Hematopoietic multipotent progenitor cell (in vitro differentiated cells): ENCODE results near the gene EEFSEC. TPM values are rescaled to one million over a fixed set of nuclear protein-coding genes. Genes with fewer than 3 reads are reported as not detected.

Source experiments
- DNase-seq, 3 donors: peaks; one replicate each; pipeline ENCODE4 v3.0.0-alpha.2; 2011 to 2015; ENCODE audit warnings: low read depth in 2 of 3, low spot score in 2 of 3
- total RNA-seq: library from RNA; depleted of rRNA; stranded (reverse); fragments of >200 nt; gene quantifications from one replicate; pipeline ENCODE4 v1.2.3, GENCODE V29; 2012

The EEFSEC gene
- total RNA-seq, 1 donor: 27.5 TPM

DNA sequence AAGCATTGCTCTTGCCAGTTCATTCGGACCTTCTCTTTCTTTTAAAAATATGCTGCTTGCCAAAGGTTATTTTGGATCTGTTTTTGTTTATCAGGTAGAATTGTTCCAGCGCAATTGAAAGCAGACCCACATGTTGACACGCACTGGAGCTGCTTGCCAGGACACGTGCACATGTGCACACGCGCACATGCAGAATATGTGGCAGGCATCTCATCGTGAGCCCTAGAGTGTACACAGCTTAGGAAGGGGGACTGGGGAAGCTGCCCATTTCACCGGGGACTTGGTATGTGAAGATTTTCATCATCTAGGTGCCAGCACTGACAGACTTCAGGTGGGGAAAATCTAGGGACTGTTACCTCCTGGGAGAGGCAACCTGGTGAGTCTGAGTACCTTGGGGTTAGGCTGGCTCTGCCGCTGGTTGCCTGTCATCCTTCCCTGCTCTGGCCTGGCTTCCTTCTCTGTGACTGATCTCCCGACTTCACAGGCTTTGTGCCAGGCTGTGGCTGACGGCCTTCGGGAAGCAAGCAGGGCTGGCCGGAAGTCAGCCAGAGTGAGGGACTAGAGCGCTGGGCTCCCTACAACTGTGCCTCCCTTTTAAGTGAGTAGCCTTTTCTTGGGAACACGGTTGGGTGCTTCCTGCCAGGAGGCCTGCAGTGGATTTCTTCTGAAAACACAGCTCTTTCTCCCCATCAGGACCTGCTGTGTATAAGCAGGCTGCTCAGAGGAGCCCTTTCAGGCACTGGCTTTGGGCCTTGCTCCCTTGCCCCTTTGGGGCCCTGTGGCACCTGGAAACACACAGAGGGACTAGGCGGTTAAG lies 129.3 kb downstream of the EEFSEC start:
- no peak for DNase-seq

DNA sequence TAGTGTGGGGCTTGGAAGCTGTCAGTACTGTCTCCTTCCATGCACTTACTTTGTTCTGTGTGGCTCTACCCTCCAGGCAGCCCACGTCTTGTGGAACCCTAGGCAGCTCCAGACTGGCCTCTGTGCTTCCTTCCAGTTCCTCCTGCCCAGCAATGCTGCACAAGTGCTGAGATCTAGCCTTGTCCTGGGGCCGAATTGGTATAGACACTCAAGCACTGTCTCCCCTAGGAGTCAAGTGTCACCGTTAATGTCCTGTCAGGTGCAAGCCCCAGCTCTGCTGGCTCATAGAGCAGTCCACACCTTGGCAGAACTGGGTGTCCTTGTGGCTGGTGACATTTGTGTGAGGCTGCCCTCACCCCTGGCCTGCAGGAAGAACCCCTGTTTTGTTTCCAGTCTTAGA lies 130.1 kb downstream of the EEFSEC start:
- no peak for DNase-seq

DNA sequence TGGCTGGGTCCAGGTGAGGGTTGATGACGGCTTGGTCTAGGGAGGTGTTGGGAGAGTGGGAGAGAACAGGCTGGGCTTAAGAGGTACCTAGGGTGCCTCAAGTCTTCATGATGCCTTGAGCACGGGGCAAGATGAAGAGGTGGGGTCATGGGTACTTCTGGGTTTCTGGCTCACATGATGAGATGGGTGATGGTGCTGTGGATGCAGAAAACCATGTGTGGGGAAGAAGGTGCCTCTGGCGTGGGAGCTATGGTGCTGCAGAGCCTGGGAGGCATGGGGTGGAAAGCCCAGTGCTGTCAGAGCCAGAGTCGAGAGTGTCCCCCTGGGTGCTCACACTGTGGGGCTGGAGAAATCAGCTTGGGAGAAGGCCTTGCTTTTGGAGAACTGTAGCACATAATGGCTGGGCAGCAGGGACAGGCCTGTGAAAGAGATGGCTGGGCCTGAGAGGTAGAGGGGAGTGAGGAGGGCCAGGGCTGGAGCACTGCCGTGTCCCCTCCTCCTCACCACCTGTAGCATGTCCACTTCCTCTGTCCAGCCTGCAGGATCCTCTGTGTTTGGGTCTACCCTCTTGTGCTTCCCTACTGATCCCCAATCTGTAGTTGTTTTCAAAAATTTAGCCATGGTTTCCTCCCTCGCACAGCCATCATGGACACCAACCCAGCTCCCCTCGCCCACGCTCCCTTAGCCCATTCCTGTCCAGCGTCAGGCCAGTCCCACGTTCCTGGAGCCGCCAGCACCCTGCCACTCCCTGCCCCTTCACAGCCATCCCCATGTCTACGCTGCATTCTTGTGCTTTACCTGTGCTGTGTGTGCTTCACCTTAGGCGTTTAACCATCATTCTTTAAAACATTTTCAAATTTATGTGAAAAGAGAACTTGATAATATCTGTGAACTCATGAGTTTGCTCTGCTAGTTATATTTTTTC lies 132.0 kb downstream of the EEFSEC start:
- no peak for DNase-seq

DNA sequence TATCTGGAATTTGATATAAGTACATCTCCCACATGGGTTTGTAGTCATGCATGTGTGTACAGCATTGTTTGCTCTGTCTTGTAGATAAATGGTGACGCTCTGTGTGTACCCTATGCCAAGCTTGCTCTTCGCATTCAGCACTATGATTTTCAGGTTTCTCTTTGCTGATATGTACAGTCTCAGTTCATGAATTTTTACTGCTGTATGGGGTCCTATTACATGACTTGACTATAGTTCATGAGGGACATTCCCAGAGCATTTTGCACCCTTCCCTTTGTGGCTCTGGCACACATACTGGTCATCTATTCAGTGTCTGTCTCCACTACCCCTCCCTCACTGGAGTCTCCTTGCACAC lies 132.7 kb downstream of the EEFSEC start:
- DNase-seq: no peak

DNA sequence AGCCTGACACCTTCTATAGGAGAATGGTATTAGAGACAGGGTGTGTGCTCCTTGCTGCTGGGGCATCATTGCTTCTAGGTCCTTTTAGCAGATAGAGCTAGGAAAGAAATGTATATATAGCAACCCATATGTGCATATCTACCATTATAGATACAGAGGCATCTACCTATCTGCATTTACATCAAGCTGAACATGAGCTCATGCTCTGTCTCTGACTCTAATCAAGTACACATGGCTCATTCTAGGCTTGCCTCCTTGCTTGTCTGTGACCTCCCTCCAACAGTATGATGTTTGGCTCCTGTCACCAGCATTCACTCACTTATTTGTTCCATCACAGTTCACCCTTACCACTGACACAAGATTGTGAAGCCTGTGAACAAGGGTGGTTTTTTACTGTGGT lies 133.4 kb downstream of the EEFSEC start:
- DNase-seq: no peak

DNA sequence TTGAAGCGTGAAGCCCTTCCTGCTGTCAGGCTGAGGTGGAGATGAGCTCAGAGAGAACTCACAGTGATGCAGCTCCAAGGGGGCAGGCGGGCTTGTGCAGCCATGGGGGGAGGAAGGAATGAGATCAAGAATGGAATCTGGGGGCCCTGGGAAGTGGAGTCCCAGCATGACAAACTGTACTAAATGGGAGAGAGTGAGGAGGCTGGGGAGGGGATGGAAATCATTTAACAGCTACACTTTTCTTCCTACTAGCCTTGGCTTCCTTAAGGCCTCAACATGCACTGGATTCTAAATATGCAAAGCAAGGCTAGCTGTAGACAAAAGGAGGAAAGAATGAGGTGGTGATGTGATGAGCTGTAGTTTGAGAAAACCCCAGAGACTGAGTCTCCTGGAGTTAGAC lies 133.9 kb downstream of the EEFSEC start:
- no peak for DNase-seq

DNA sequence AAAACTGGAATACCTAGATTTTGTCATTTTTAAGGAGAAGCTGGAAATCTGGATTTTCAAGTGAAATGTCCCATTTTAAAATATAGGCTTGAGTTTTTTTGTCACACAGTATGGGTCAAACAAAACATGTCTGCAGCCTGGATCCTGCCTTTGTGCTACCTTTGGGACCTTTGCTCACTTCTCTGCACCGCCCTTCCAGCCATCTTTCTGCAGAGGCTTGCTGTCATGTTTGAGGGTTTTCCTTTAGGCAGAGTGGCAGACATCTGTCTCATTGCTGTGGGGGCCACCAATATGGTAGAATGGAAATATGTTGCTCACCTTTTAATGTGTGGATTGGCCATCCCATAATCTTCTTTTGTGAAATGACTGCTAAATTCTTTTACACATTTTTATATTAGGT lies 136.3 kb downstream of the EEFSEC start:
- DNase-seq: no peak

DNA sequence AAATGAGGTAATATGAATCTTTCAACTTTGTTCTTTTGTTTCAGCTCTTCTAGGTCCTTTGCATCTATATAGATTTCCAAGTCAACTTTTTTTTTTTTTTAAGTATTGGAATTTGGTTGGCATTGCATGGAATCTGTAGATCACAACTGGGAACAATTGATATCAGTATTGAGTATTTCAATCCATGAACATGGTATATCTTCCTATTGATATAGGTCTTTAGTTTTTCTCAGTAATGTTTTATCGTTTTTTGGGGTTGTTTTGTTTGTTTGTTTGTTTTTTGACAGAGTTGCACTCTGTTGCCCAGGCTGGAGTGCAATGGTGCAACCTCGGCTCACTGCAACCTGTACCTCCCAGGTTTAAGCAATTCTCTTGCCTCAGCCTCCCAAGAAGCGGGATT lies 137.2 kb downstream of the EEFSEC start:
- no peak for DNase-seq

DNA sequence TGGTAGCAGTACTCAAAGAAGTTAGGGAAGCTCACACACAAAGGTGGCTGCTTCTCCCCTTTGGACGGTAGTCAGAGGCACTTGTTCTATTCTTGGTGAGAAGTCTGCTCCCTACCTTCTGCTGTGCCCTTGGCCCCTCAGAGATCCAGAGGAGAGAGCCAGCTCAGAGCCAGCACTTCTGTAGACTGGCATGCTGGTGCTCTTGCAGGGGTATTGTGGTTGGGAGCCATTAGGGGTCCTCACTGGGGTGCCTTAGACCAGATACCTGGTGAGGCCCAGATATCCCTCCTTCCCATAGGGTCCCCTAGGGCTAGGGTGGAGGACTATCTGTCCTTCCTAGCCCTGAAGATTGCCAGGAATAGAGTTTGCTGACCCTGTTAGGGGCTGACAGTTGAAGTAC lies 140.6 kb downstream of the EEFSEC start:
- no peak for DNase-seq

DNA sequence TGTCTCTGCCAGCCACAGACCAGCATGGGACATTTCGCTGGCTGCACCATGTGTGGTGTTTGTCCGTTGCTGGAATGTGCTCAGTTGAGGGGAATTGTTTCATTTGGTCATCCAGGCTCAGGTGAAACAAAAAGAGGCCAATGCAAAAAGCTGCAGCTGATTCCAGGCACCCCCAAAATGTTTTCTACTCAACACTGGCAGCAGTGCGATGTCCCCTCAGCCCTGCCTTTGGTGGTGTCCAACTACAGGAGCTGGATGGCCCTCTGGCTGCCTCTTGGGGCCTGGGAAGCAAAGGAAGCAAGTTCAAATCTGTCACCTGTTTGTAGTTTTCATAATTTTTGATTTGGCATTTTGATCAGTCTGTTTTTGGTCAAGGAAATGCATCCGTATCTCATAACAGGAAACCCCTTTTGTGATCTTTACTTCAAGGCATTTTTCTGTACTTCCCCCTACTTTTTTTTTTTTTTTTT lies 141.8 kb downstream of the EEFSEC start:
- peak in 1 of 3 donors; percentile 14 for DNase-seq

DNA sequence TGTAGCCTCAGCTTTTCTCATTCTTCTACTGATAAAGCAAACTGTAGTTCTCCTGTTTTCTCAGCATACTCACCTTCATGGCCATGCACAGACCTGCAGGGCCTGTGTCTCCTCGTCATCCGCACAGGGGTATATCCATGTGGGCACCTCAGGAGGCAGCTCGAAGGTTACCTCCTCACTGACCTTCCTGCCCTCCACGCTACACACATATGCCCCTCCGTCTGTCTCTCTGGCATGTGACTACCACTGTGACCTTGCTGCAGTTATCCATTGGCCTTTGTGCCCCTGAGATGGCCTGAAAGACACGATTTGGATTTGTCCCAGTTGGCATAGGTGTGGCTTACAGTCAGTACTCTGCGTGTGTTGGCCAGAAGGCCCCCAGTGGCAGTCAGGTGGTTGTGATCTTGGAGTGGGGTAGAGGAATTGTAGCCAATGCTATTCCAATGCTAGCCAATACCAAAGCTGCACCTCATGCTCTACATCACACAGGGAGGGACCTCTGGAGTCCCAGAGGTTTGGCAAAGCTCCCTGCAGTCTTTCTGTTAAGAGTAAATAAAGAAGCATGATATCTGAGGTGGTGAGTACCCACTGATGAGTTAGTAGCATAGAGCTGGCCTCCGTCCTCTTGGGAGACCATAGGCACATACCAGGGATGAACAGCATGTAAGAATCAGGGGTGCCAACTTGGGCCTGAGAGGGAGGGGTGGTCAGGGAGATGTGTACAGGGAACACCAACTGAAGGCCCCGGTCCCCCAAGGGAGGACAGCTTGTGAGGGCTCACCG lies 143.4 kb downstream of the EEFSEC start:
- no peak for DNase-seq

DNA sequence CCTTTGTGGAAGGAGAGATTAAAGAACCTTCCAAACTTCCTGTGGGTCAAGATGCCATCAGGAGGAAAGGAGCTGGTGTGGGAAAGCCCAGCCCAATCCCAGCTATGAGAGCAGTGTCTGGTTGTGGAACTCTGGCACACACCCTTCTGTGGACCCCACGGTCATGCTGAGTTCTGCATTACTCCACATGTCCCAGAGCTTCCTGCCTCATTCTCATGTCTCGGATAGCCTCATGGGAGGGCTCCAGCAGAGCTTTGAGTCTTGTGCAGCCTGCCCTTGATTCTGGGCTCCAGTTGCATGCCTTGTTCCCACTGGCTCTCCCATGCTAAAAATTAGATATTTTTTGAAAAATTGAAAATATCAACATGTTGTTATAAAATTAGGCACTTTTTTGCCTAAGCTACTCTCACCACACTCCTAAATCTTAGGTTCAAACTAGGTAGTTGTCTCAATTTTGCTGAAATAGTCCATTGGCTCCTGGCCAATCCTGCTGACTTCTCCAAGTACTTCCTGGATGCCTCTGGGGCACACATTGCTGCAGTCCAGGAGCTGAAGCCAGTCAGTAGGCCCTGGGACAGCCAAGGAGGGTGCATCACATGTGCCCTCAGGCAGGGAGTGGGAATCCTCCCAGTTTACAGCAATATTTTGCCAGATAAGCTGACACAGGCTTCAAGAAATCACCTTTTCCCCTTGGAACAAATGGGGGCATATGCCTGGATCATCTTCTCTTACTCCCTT lies 144.3 kb downstream of the EEFSEC start:
- peak in 1 of 3 donors; percentile 5 for DNase-seq

DNA sequence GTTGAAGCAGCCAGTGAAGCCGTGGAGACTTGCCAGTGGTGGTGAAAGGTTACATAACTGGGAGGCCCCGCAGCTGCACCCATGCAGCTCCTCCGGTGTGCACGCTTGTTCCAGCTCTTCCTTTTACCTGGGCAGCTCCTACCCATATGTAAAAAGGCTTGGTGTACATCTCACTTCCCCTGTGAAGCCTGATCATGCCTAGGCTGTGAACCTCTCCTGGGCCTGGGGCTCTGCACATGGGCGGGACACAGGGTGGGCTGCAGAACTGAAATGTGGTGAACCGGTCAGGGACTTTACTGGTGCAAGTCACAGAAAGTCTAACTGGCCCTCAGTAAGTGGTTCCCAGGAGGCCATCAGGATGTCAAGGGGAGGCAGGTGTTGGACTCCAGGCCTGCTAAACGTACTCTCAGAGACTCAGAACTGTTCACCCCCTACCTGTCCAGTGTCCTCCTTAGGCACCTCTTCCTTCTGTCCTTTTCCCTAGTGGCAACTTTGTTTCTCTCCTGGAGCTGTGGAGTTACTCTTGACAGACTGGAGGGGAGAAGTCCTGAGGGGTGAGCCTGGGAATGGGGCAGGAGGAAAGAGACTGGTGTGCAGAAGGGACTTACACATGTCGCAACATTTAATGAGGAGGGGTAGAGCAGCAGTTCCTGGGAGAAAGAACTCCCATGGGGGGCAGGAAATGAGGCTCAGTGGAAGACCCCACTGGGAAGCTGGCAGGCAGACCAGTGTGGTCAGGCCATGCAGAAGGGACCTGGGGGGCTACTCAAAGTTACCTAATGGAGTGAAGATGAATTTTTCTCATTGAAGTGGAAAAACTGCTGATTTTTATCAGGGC lies 148.1 kb downstream of the EEFSEC start:
- no peak for DNase-seq

DNA sequence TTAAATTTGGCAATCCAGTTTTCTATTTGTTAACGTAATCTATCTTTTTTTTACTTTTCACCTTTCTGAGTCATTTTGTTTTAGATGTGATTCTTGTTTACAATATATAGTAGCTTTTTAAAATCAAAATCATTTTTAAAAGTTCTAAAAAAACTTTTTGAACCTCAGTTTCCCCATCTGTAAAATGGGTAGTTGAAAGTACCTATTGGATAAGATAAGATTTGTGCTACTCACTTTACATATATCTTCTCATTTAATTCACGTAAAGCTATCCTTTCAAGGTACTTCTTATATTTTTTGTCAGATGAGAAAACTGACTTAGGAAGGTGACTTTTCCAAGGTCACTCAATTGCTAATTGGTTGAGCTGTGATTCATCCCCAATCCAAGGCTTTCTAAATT lies 153.2 kb downstream of the EEFSEC start:
- no peak for DNase-seq

DNA sequence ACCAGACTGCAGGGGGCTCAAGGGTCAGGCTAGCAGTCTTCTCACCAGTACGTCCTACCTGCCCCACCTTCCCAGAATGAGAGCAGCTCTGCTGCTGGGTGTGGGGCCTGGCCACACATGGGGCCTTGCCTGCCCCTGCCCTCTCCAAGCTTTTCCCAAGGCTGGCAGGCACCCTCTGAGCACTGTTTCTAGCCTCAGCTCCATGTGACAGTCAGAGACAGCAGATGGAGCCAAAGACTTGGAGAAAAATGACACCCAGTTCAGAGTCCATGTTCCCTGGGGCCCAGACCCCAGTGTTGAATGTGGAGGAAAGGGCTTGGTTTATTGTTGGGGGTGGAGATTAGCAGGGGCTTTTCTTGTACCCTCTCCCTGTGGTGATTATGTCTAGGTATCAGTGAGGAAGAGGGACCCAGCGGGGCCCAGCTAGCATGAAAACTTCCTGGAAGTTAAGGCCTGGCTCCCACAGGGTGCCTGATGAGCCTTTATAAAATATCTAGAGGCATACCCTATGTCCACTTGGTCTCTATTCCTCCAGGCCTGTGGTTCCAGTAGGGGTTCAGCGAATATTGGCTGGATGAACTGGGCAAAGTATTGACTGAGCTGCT lies 153.8 kb downstream of the EEFSEC start:
- DNase-seq: no peak

DNA sequence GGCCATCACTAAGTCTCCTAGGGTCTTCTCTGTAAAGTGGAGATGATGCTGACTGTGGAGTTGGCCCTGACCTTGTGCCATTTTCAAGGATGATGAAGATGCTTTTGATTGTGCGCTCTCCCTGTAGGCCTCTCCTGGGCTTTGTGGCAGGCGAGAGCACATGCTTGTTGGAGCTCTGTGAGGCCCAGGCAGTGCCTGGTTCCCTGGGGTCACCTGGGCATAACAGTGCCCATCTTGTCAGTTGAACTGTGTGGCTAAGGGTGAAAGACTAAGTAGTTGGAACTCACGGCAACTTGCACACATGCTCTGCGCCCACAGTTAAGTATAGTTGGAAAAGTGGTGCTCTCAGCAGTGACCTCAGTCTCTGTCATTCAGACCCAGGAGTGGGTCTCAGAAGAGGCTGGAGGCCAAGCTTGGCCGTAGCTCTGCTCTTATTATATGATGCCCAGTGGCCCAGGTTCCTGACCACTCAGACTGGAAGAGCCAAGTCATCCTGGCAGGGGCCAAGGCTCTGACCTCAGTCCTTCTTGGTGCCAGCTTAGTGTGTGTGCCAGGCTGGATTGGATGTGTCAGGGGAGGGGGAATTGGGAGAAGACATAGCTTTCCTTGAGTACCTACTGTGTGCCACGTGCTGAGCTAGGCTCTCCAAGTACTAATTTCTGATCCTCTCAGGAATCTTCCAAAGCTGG lies 154.6 kb downstream of the EEFSEC start:
- no peak for DNase-seq

DNA sequence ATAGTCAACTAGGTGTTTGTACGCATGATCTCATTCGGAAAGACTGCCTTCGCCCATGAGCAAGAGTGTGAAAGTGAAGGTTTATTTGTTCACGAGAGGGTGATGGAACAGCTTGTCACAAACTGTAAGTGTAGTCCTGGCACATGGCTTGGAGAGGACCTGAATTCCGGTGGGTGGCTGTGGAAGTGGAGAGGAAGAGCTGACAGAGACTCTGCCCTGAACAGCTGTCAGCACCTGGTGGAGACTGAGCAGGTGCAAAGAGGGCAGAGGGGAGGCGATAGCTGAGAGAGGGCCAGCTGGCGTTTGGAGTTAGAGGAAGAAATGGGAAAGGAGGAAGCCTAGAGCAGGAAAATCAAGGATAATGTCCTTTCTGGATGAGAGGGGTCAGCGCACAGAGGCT lies 155.7 kb downstream of the EEFSEC start:
- DNase-seq: no peak

DNA sequence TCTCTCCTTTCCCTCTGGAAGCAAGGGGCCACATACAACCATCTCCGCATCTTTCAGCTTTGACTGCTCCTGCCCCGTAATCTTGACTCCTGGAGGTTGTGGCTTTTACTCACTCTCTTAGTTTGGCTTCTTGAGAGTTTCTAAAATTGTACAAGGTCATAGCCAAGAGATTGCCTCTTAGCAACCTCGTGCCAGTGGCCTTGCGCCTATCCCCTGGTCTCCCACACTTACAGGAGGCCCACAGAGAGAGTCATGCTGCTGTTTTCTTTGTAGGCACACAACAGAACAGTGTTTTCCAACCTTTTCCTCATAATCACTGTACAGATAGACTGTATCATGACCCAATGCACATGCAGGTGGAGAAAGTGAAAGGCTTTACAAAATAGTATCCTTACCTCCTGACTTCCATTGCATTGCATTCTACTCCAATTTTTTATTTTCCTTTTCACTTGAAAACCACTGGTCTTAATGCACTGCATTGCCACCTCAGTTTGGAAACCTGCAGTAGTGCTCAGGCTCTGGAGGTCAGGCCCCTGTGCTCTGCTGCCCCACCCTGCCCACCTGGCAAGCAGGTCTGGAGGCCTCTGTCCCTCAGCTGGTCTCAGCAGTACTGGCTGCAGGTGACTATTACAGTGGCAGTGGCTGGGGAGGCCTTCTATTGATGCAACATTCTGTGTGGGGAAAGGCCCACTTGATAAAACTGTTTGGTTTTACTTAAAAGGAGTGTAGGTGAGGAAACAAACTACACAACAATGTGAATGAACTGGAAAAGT lies 157.2 kb downstream of the EEFSEC start:
- no peak for DNase-seq
